HEK293 (cell line): ENCODE data around the gene PTH2.

ENCODE experiments used
- GFI1B ChIP-seq: fragments of 450-650 bp; formaldehyde crosslinking; IDR thresholded peaks from 2 replicates; pipeline ENCODE4 v1.5.1; 2016; ENCODE audit warnings: missing biosample characterization, missing genetic modification characterization
- IKZF3 ChIP-seq: fragments of 450-650 bp; IDR thresholded peaks from 2 replicates; pipeline ENCODE4 v1.5.0; 2018; ENCODE audit warnings: missing biosample characterization, mild to moderate bottlenecking, missing genetic modification characterization, moderate library complexity
- TRIM28 ChIP-seq: IDR thresholded peaks from 2 replicates; pipeline ENCODE4 v1.6.1; 2011; ENCODE audit warnings: low read length, control low read depth, borderline replicate concordance
- WT1 ChIP-seq: fragments of 450-650 bp; formaldehyde crosslinking; IDR thresholded peaks from 2 replicates; pipeline ENCODE4 v1.5.1; 2016; ENCODE audit warnings: missing biosample characterization, missing genetic modification characterization
- ZNF292 ChIP-seq: fragments of 450-650 bp; formaldehyde crosslinking; IDR thresholded peaks from 2 replicates; pipeline ENCODE4 v1.5.1; 2016; ENCODE audit warnings: low read depth, missing biosample characterization, missing genetic modification characterization, borderline replicate concordance
- ZNF514 ChIP-seq: fragments of 450-650 bp; formaldehyde crosslinking; IDR thresholded peaks from 2 replicates; pipeline ENCODE4 v1.5.1; 2016; ENCODE audit warnings: missing biosample characterization, missing genetic modification characterization
- TF ChIP-seq, protein P1 (sequence below): fragments of 450-650 bp; formaldehyde crosslinking; IDR thresholded peaks from 2 replicates; pipeline ENCODE4 v1.5.1; 2016; ENCODE audit warnings: missing biosample characterization, missing genetic modification characterization
- TF ChIP-seq, protein P2 (sequence below): fragments of 450-650 bp; formaldehyde crosslinking; IDR thresholded peaks from 2 replicates; pipeline ENCODE4 v1.5.1; 2016; ENCODE audit warnings: missing biosample characterization, missing genetic modification characterization
- TF ChIP-seq, protein P3 (sequence below): fragments of 450-650 bp; formaldehyde crosslinking; IDR thresholded peaks from 2 replicates; pipeline ENCODE4 v1.5.1; 2016; ENCODE audit warnings: missing biosample characterization, missing genetic modification characterization, low read depth
- TF ChIP-seq, protein P4 (sequence below): fragments of 450-650 bp; formaldehyde crosslinking; IDR thresholded peaks from 2 replicates; pipeline ENCODE4 v1.5.1; 2016; ENCODE audit warnings: missing biosample characterization, missing genetic modification characterization, borderline replicate concordance

DNA sequence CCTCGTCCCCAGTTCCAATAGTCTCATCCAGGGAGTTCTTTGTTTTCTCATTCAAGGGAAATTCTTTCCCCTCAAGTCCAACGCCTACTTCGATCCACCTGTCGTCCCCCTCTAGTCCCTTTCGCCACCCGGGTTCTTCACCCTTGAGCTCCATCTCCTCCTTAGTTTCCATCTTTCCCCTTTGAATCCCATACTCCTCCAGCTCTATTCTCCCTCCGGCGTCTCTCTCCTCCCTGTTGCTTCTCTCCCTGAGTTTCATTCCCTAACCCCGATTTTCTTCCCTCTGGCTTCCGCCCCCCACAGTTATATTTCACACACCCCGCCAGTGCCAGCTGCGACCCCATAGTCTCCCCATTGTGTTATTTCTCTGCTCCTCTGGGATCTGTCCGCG lies 18.7 kb upstream of the PTH2 start:
- TF ChIP-seq, protein P1, sequence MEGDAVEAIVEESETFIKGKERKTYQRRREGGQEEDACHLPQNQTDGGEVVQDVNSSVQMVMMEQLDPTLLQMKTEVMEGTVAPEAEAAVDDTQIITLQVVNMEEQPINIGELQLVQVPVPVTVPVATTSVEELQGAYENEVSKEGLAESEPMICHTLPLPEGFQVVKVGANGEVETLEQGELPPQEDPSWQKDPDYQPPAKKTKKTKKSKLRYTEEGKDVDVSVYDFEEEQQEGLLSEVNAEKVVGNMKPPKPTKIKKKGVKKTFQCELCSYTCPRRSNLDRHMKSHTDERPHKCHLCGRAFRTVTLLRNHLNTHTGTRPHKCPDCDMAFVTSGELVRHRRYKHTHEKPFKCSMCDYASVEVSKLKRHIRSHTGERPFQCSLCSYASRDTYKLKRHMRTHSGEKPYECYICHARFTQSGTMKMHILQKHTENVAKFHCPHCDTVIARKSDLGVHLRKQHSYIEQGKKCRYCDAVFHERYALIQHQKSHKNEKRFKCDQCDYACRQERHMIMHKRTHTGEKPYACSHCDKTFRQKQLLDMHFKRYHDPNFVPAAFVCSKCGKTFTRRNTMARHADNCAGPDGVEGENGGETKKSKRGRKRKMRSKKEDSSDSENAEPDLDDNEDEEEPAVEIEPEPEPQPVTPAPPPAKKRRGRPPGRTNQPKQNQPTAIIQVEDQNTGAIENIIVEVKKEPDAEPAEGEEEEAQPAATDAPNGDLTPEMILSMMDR = no peak
- TF ChIP-seq ZNF514 (tag by site-specific recombination) = no peak
- no peak for TF ChIP-seq IKZF3 (tag by site-specific recombination)
- no peak for TF ChIP-seq TRIM28
- TF ChIP-seq, protein P2, sequence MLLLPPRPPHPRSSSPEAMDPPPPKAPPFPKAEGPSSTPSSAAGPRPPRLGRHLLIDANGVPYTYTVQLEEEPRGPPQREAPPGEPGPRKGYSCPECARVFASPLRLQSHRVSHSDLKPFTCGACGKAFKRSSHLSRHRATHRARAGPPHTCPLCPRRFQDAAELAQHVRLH (tag by site-specific recombination) = no peak
- TF ChIP-seq, protein P3, sequence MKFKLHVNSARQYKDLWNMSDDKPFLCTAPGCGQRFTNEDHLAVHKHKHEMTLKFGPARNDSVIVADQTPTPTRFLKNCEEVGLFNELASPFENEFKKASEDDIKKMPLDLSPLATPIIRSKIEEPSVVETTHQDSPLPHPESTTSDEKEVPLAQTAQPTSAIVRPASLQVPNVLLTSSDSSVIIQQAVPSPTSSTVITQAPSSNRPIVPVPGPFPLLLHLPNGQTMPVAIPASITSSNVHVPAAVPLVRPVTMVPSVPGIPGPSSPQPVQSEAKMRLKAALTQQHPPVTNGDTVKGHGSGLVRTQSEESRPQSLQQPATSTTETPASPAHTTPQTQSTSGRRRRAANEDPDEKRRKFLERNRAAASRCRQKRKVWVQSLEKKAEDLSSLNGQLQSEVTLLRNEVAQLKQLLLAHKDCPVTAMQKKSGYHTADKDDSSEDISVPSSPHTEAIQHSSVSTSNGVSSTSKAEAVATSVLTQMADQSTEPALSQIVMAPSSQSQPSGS = no peak
- no peak for TF ChIP-seq WT1 (tag by site-specific recombination)
- TF ChIP-seq ZNF292 = no peak
- TF ChIP-seq, protein P4, sequence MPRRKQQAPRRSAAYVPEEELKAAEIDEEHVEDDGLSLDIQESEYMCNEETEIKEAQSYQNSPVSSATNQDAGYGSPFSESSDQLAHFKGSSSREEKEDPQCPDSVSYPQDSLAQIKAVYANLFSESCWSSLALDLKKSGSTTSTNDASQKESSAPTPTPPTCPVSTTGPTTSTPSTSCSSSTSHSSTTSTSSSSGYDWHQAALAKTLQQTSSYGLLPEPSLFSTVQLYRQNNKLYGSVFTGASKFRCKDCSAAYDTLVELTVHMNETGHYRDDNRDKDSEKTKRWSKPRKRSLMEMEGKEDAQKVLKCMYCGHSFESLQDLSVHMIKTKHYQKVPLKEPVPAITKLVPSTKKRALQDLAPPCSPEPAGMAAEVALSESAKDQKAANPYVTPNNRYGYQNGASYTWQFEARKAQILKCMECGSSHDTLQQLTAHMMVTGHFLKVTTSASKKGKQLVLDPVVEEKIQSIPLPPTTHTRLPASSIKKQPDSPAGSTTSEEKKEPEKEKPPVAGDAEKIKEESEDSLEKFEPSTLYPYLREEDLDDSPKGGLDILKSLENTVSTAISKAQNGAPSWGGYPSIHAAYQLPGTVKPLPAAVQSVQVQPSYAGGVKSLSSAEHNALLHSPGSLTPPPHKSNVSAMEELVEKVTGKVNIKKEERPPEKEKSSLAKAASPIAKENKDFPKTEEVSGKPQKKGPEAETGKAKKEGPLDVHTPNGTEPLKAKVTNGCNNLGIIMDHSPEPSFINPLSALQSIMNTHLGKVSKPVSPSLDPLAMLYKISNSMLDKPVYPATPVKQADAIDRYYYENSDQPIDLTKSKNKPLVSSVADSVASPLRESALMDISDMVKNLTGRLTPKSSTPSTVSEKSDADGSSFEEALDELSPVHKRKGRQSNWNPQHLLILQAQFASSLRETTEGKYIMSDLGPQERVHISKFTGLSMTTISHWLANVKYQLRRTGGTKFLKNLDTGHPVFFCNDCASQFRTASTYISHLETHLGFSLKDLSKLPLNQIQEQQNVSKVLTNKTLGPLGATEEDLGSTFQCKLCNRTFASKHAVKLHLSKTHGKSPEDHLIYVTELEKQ = no peak
- TF ChIP-seq GFI1B = no peak
